ENCODE measurements around the gene GABRB1. TPM values are rescaled to one million over a fixed set of nuclear protein-coding genes. Genes with fewer than 3 reads are reported as not detected.

The GABRB1 gene
- total and polyA plus RNA-seq, 2 of the 8 experiments (the other 6 are each of a cell fraction or from before 2014, with no cell fraction given), result 0.22 to 0.38 TPM

- H3K23me2 ChIP-seq (ENCODE audit: low read depth, low read length), result no peaks in the 10 kb centered on the region
- H2BK12ac ChIP-seq (ENCODE audit: low read depth, low read length), result no peak overlapping the region
- H2BK120ac ChIP-seq (replicated peaks; ENCODE audit: low read depth, low read length), result no peak overlapping the region
- H3K79me2 ChIP-seq (ENCODE audit: control insufficient read depth in 1 of 2, insufficient read depth in 2 of 2, low read length in 2 of 2), result no peaks in the 10 kb centered on the region
- H3K4me1 ChIP-seq (replicated peaks in 1 of 4; ENCODE audit: control insufficient read depth in 3 of 4, insufficient read depth in 4 of 4, low read length in 3 of 4), result no peaks in the 10 kb centered on the region
- no peaks in the 10 kb centered on the region for H3K79me1 ChIP-seq (ENCODE audit: low read depth, low read length)
- H4K8ac ChIP-seq (ENCODE audit: extremely low read depth, insufficient read depth, low read length), result no peak overlapping the region
- no peaks in the 10 kb centered on the region for H3K9me3 ChIP-seq (ENCODE audit: insufficient read depth in 2 of 2, low read depth in 1 of 2, low read length in 1 of 2)
- CTCF ChIA-PET (ENCODE audit: partially characterized antibody), result no interaction called here
- no peaks in the 10 kb centered on the region for H3K27me3 ChIP-seq (replicated peaks in 1 of 4; ENCODE audit: control insufficient read depth in 3 of 4, extremely low read depth in 1 of 4, insufficient read depth in 3 of 4, low read length in 3 of 4)
- FAIRE-seq, result no peak
- no peak overlapping the region for H3K27ac ChIP-seq (ENCODE audit: low read depth, low read length)
- no peak overlapping the region for H2AK5ac ChIP-seq (ENCODE audit: low read depth, low read length)
- no peak for DNase-seq (ENCODE audit: low read depth in 1 of 2, low spot score in 2 of 2)
- 77% methylated on average over 2 of the region's 2 CpGs; no CpG with 5 or more reads in 1 of the 2 experiments for WGBS, 2 experiments (ENCODE audit: extremely low coverage in 1 of 2, insufficient coverage in 1 of 2, insufficient read length in 1 of 2, insufficient replicate concordance in 2 of 2, low coverage in 1 of 2, low lambda C conversion rate in 2 of 2, missing lambda C conversion rate in 1 of 2)
- H3K4me2 ChIP-seq (ENCODE audit: insufficient read depth in 1 of 2, low read depth in 2 of 2, low read length in 2 of 2), result no peak overlapping the region
- H3K4me3 ChIP-seq (ENCODE audit: extremely low read depth in 1 of 4, insufficient read depth in 2 of 4, low read depth in 3 of 4, low read length in 4 of 4), result no peak overlapping the region
- no peak overlapping the region for H3K14ac ChIP-seq (ENCODE audit: insufficient read length)
- H3K4ac ChIP-seq (replicated peaks; ENCODE audit: insufficient read length, low read depth, low read length), result no peak overlapping the region
- TF ChIP-seq RFX5 (IDR thresholded peaks at IDR 0.05; ENCODE audit: borderline replicate concordance, low read depth, low read length) (no peak), CTBP2 (IDR thresholded peaks at IDR 0.05; ENCODE audit: borderline replicate concordance, insufficient read depth, insufficient read length, low read length) (no peak), POLR2AphosphoS5 (IDR thresholded peaks at IDR 0.05; ENCODE audit: low read depth, low read length) (no peak), GABPA (IDR thresholded peaks at IDR 0.05; ENCODE audit: borderline replicate concordance, insufficient read depth, low read length) (no peak), CTCF (IDR thresholded peaks at IDR 0.05; ENCODE audit: control extremely low read depth in 1 of 3, insufficient read depth in 1 of 3, low read depth in 1 of 3, low read length in 3 of 3) (no peak), SIN3A (conservative IDR thresholded peaks at IDR 0.05 in 1 of 2, IDR thresholded peaks at IDR 0.05 in 1 of 2; ENCODE audit: low read depth in 1 of 2, low read length in 2 of 2) (no peak), TAF1 (IDR thresholded peaks at IDR 0.05; ENCODE audit: low read depth, low read length) (no peak), KDM4A (IDR thresholded peaks at IDR 0.05; ENCODE audit: low read depth, low read length, severe bottlenecking) (no peak), BACH1 (IDR thresholded peaks at IDR 0.05; ENCODE audit: low read length) (no peak), BRCA1 (IDR thresholded peaks at IDR 0.05; ENCODE audit: low read depth, low read length) (no peak), SAP30 (IDR thresholded peaks at IDR 0.05; ENCODE audit: insufficient read depth, insufficient replicate concordance, low read length) (no peak), EZH2 (IDR thresholded peaks at IDR 0.05; ENCODE audit: low read depth, low read length, severe bottlenecking) (no peak)
- H3K18ac ChIP-seq (ENCODE audit: extremely low read depth, low read length), result no peak overlapping the region
- no peaks in the 10 kb centered on the region for H4K20me1 ChIP-seq (replicated peaks in 1 of 2; ENCODE audit: control insufficient read depth in 1 of 2, insufficient read depth in 2 of 2, low read length in 2 of 2)
- H2BK5ac ChIP-seq (ENCODE audit: low read depth, low read length), result no peak overlapping the region
- H4K91ac ChIP-seq (replicated peaks; ENCODE audit: insufficient read length, low read length), result no peak overlapping the region
- H3K36me3 ChIP-seq (ENCODE audit: control insufficient read depth in 2 of 4, insufficient read depth in 4 of 4, low read length in 3 of 4), result no peaks in the 10 kb centered on the region
- H3K9ac ChIP-seq (replicated peaks in 1 of 4; ENCODE audit: extremely low read depth in 1 of 4, low read depth in 3 of 4, low read length in 3 of 4), result no peak overlapping the region
- POLR2A ChIA-PET (ENCODE audit: partially characterized antibody), result no interaction called here
- H3K56ac ChIP-seq (replicated peaks; ENCODE audit: insufficient read length, low read depth, low read length), result no peak overlapping the region
- no peak overlapping the region for H3K23ac ChIP-seq (ENCODE audit: insufficient read length)
- H2BK15ac ChIP-seq (ENCODE audit: low read length), result no peak overlapping the region
- no peak overlapping the region for H2AFZ ChIP-seq (ENCODE audit: low read length)
- H2BK20ac ChIP-seq (ENCODE audit: low read length), result no peak overlapping the region
- no peak overlapping the region for H4K5ac ChIP-seq (ENCODE audit: insufficient read length, low read depth, low read length)
Measured at GRCh38 chr4:47419296-47419695, 387.9 kb downstream of the GABRB1 start.

All from H1 (cell line).